Endothelial cell of umbilical vein (primary cell): ENCODE results near the gene SLC25A24. TPM values are rescaled to one million over a fixed set of nuclear protein-coding genes. Genes with fewer than 3 reads are reported as not detected.

ENCODE experiments used
- BruUV-seq: library from RNA; stranded (reverse); fragments of 400-500 nt; replicated peaks from 2 replicates; lab custom pipeline; 2021; lab: Mats Ljungman, UMichigan
- CTCF ChIA-PET: fragments of 300-600, 350-600 bp; sonication (Branson Sonifier 250); formaldehyde crosslinking; loops from one replicate; lab custom pipeline; 2021; ENCODE audit warnings: antibody characterized with exemption, inconsistent platforms; lab: Charles Lee
- POLR2A ChIA-PET: fragments of 300-600, 350-600 bp; sonication (Branson Sonifier 250); formaldehyde crosslinking; loops from one replicate; lab custom pipeline; 2021; ENCODE audit warnings: antibody characterized with exemption, inconsistent platforms; lab: Charles Lee
- DNase-seq: peaks from one replicate; pipeline ENCODE4 v3.0.0-alpha.2; 2011; ENCODE audit warnings: low read depth, low spot score
- FAIRE-seq: peaks from 2 replicates; lab custom pipeline; 2011; peaks lifted over from hg19 to GRCh38; lab: Jason Lieb, UNC
- H2AFZ ChIP-seq: 2 replicates; pipeline ENCODE4 v1.6.0; 2012; ENCODE audit warnings: low read depth, low read length, control low read depth, inconsistent platforms
- H3K27ac ChIP-seq: 2 replicates; pipeline ENCODE4 v1.5.1; 2011; ENCODE audit warnings: low read depth, mild to moderate bottlenecking, control low read depth, low read length, moderate library complexity; ENCODE audit not compliant: insufficient read depth
- H3K27me3 ChIP-seq, 2 experiments: 2 replicates each; pipeline versions ENCODE4 v1.6.0 to v1.6.1; 2011; ENCODE audit warnings: low read length in 2 of 2, mixed read lengths in 1 of 2; ENCODE audit not compliant: control insufficient read depth in 2 of 2, insufficient read depth in 2 of 2
- H3K36me3 ChIP-seq, 2 experiments: 2 replicates in 1 of 2; 3 replicates in 1 of 2; pipeline ENCODE4 v1.5.1; 2011; ENCODE audit warnings: low read length in 2 of 2, mild to moderate bottlenecking in 1 of 2, moderate library complexity in 1 of 2; ENCODE audit not compliant: control insufficient read depth in 2 of 2, insufficient read depth in 2 of 2; ENCODE audit errors: extremely low read depth in 1 of 2
- H3K4me1 ChIP-seq: 3 replicates; pipeline ENCODE4 v1.5.1; 2011; ENCODE audit warnings: mild to moderate bottlenecking, low read length; ENCODE audit not compliant: control insufficient read depth, insufficient read depth; ENCODE audit errors: extremely low read depth
- H3K4me2 ChIP-seq: 2 replicates; pipeline ENCODE4 v1.6.1; 2011; ENCODE audit warnings: low read length, control low read depth, mixed read lengths; ENCODE audit not compliant: insufficient read depth
- H3K4me3 ChIP-seq, 3 experiments: fragments of 200-600 bp in 1 of 3; sonication (generic), shearing (Covaris generic) in 1 of 3; replicated peaks in 1 of 3; 2 replicates each; pipeline ENCODE4 v1.5.1; 2011 to 2016; ENCODE audit warnings: control low read depth in 3 of 3, low read length in 3 of 3, mild to moderate bottlenecking in 2 of 3, inconsistent platforms in 1 of 3, low read depth in 1 of 3, moderate library complexity in 1 of 3; ENCODE audit not compliant: insufficient read depth in 1 of 3
- H3K79me2 ChIP-seq: 2 replicates; pipeline ENCODE4 v1.6.0; 2012; ENCODE audit warnings: low read length, inconsistent platforms; ENCODE audit not compliant: control insufficient read depth, insufficient read depth
- H3K9ac ChIP-seq: replicated peaks from 2 replicates; pipeline ENCODE3; 2011; ENCODE audit warnings: low read length, control low read depth; ENCODE audit not compliant: insufficient read depth; ENCODE audit errors: extremely low read depth
- H3K9me1 ChIP-seq: replicated peaks from 3 replicates; pipeline ENCODE4 v1.6.0; 2011; ENCODE audit warnings: mild to moderate bottlenecking, low read length; ENCODE audit not compliant: control insufficient read depth, insufficient read depth; ENCODE audit errors: extremely low read depth
- H3K9me3 ChIP-seq: replicated peaks from 2 replicates; pipeline ENCODE4 v1.5.1; 2012; ENCODE audit warnings: low read length, inconsistent platforms; ENCODE audit not compliant: control insufficient read depth, insufficient read depth
- H4K20me1 ChIP-seq: replicated peaks from 2 replicates; pipeline ENCODE3; 2011; ENCODE audit warnings: mild to moderate bottlenecking, low read length; ENCODE audit not compliant: control insufficient read depth, insufficient read depth; ENCODE audit errors: extremely low read depth
- EZH2 ChIP-seq: IDR thresholded peaks from 2 replicates; pipeline ENCODE4 v1.6.1; 2012; ENCODE audit warnings: borderline replicate concordance, low read depth, mild to moderate bottlenecking, moderate library complexity, low read length, inconsistent platforms; ENCODE audit not compliant: severe bottlenecking
- FOS ChIP-seq: IDR thresholded peaks from 2 replicates; pipeline ENCODE4 v1.6.1; 2011; ENCODE audit warnings: mild to moderate bottlenecking, low read length, moderate library complexity, borderline replicate concordance; ENCODE audit not compliant: insufficient read depth
- GATA2 ChIP-seq: IDR thresholded peaks from 2 replicates; pipeline ENCODE4 v1.7.0; 2011; ENCODE audit warnings: low read depth, mild to moderate bottlenecking, moderate library complexity, mixed read lengths, low read length; ENCODE audit not compliant: insufficient read length, insufficient read depth
- JUN ChIP-seq: IDR thresholded peaks from 2 replicates; pipeline ENCODE4 v1.6.1; 2011; ENCODE audit warnings: borderline replicate concordance, low read depth; ENCODE audit not compliant: insufficient read length, insufficient read depth
- MYC ChIP-seq: IDR thresholded peaks from one replicate; pipeline ENCODE4 v1.6.1; 2011; ENCODE audit warnings: mild to moderate bottlenecking, low read depth, low read length
- POLR2A ChIP-seq: IDR thresholded peaks from 2 replicates; pipeline ENCODE4 v1.6.1; 2012; ENCODE audit warnings: low read depth, mild to moderate bottlenecking, control low read depth, low read length
- POLR2AphosphoS5 ChIP-seq: IDR thresholded peaks from 2 replicates; pipeline ENCODE4 v1.6.1; 2012; ENCODE audit warnings: low read depth, mild to moderate bottlenecking, control low read depth, low read length, moderate library complexity; ENCODE audit not compliant: insufficient read depth
- dilution Hi-C: fragments of 300-500 bp; cut with MboI; formaldehyde crosslinking; loops from one replicate; pipeline ENCODE4 v1.15.0; 2019; ENCODE audit warnings: low sequenced_read_pairs; ENCODE audit not compliant: extremely low pct_ligation_motif_present
- intact Hi-C: fragments of 100-400 bp; cut with micrococcal nuclease; formaldehyde crosslinking; loops from one replicate; pipeline ENCODE4 v1.10.0; 2022
- polyA plus RNA-seq, 4 experiments: library from polyadenylated mRNA; depleted of rRNA in 3 of 4; stranded (reverse) in 3 of 4; unstranded in 1 of 4; fragments of >200 nt; gene quantifications; 2 replicates each; pipeline versions ENCODE4 v1.2.1 to v1.2.3, GENCODE V29; 2011 to 2012; ENCODE audit warnings: missing spikeins in 1 of 4
- total RNA-seq: library from RNA; stranded (reverse); gene quantifications from 2 replicates; pipeline ENCODE4 v1.2.3, GENCODE V29; 2021
- TF ChIP-seq, protein P1 (sequence below), 2 donors: IDR thresholded peaks; 1 replicate in 1 of 2; 2 replicates in 1 of 2; pipeline ENCODE4 v1.5.1; 2011; ENCODE audit warnings: low read length in 2 of 2, mild to moderate bottlenecking in 2 of 2, moderate library complexity in 2 of 2, control low read depth in 1 of 2, inconsistent platforms in 1 of 2, low read depth in 1 of 2; ENCODE audit not compliant: insufficient read depth in 1 of 2; ENCODE audit errors: extremely low read depth in 1 of 2
- TF ChIP-seq, protein P2 (sequence below): IDR thresholded peaks from 2 replicates; pipeline ENCODE4 v1.6.1; 2011; ENCODE audit not compliant: insufficient read depth, insufficient read length

SLC25A24 gene
- total and polyA plus RNA-seq, 2 donors (not counting 3 experiments of a cell fraction or from before 2014, with no cell fraction given), result 16.9 to 45.8 TPM

DNA sequence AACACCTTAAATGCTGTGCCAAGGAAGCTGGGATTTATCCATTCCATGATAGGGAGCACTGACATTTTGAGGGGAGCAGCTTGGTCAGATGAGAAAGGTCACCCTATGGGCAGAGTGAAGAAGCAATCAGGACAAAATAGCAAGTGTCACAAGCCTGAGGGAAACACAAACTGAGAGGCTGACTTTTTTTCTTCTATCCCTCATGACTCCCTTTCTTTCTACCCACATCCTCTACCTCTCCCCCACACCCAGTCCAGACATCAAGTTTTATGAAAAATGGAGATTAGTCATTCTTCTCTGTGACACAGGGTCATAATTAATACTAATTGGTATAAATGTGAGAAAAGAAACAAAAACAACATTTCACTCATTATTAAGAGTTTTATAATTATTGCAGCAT is 103.1 kb downstream of the SLC25A24 start:
- H2AFZ ChIP-seq, result no peak overlapping the region
- no peaks in the 10 kb centered on the region for H3K36me3 ChIP-seq
- ChIA-PET POLR2A (no interaction called here), CTCF (no interaction called here)
- DNase-seq (no peak), FAIRE-seq (no peak)
- H4K20me1 ChIP-seq, result no peaks in the 10 kb centered on the region
- dilution Hi-C loops (no loop called here), intact Hi-C loops (no loop called here)
- H3K27ac ChIP-seq, result no peak overlapping the region
- no peak overlapping the region for H3K4me3 ChIP-seq
- H3K4me1 ChIP-seq, result no peaks in the 10 kb centered on the region
- no peak for TF ChIP-seq MYC
- no peak for TF ChIP-seq FOS
- no peak for TF ChIP-seq GATA2
- no peak for TF ChIP-seq POLR2AphosphoS5
- TF ChIP-seq EZH2, result no peak
- no peak for TF ChIP-seq JUN
- TF ChIP-seq, protein P1, sequence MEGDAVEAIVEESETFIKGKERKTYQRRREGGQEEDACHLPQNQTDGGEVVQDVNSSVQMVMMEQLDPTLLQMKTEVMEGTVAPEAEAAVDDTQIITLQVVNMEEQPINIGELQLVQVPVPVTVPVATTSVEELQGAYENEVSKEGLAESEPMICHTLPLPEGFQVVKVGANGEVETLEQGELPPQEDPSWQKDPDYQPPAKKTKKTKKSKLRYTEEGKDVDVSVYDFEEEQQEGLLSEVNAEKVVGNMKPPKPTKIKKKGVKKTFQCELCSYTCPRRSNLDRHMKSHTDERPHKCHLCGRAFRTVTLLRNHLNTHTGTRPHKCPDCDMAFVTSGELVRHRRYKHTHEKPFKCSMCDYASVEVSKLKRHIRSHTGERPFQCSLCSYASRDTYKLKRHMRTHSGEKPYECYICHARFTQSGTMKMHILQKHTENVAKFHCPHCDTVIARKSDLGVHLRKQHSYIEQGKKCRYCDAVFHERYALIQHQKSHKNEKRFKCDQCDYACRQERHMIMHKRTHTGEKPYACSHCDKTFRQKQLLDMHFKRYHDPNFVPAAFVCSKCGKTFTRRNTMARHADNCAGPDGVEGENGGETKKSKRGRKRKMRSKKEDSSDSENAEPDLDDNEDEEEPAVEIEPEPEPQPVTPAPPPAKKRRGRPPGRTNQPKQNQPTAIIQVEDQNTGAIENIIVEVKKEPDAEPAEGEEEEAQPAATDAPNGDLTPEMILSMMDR (IDR thresholded peaks at IDR 0.05; ENCODE audit: extremely low read depth in 1 of 2, insufficient read depth in 1 of 2, low read depth in 1 of 2, low read length in 2 of 2), result no peak
- no peak for TF ChIP-seq POLR2A
- TF ChIP-seq, protein P2, sequence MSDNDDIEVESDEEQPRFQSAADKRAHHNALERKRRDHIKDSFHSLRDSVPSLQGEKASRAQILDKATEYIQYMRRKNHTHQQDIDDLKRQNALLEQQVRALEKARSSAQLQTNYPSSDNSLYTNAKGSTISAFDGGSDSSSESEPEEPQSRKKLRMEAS, result no peak
- no peaks in the 10 kb centered on the region for H3K9me1 ChIP-seq
- no peaks in the 10 kb centered on the region for H3K9me3 ChIP-seq
- H3K9ac ChIP-seq, result no peak overlapping the region
- no peak overlapping the region for H3K4me2 ChIP-seq
- no peaks in the 10 kb centered on the region for H3K79me2 ChIP-seq
- no peaks in the 10 kb centered on the region for H3K27me3 ChIP-seq
- no TSS peak for BruUV-seq
